HG03064 (cell line): ENCODE data around the gene ABLIM1.
A peak's percentile ranks its signal among the peaks of the same experiment; 100 is the strongest.

Experiments
- ATAC-seq: cut with Tn5 transposase; IDR thresholded peaks from one replicate; pipeline ENCODE4 v1.9.1; 2021; ENCODE audit warnings: low read depth; ENCODE audit not compliant: unreplicated experiment

Gene ABLIM1

GRCh38 chr10:114624951-114625780, 32.9 kb downstream of the ABLIM1 start:
- ATAC-seq = no peak

- ATAC-seq = no peak
These were observed 33.7 kb downstream of the ABLIM1 start for GRCh38 chr10:114624422-114624821.

DNA sequence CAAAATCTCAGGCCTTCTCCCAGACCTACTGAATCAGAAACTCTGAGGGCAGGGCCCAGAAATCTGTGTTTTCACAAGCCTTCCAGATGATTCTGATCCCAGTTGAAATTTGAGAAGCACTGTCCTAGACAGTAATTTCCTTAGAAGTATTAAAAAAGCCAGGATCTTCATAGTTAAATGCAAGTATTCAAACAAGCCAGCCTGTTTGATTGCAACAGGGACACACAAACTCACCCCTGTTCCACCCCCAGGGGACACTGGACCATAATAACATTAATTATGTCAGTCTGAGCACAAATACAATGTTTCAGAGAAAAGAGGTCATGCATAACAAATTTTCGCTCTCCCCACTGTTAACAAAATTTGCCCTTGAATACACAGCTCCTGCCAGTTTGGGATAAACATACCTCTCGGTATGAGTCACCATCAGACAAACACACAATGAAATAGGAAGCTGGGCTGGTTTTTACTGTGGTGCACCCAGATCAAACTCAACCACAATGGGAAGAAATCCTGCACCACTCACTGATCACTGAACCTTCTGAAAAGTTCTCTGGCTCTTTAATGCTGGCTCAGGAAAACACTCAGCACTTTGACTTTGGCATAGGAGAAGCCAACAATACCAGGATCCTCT, 34.3 kb downstream of the ABLIM1 start:
- ATAC-seq = no peak

- no peak for ATAC-seq
These were observed 34.9 kb downstream of the ABLIM1 start for GRCh38 chr10:114623155-114623554.

GRCh38 chr10:114618722-114619121, 39.4 kb downstream of the ABLIM1 start:
- ATAC-seq = no peak

- ATAC-seq = no peak
These were observed 41.6 kb downstream of the ABLIM1 start for GRCh38 chr10:114616516-114616915.

GRCh38 chr10:114616103-114616502, 42.0 kb downstream of the ABLIM1 start:
- no peak for ATAC-seq

GRCh38 chr10:114615600-114616007, 42.5 kb downstream of the ABLIM1 start:
- peak; percentile 85 for ATAC-seq

DNA sequence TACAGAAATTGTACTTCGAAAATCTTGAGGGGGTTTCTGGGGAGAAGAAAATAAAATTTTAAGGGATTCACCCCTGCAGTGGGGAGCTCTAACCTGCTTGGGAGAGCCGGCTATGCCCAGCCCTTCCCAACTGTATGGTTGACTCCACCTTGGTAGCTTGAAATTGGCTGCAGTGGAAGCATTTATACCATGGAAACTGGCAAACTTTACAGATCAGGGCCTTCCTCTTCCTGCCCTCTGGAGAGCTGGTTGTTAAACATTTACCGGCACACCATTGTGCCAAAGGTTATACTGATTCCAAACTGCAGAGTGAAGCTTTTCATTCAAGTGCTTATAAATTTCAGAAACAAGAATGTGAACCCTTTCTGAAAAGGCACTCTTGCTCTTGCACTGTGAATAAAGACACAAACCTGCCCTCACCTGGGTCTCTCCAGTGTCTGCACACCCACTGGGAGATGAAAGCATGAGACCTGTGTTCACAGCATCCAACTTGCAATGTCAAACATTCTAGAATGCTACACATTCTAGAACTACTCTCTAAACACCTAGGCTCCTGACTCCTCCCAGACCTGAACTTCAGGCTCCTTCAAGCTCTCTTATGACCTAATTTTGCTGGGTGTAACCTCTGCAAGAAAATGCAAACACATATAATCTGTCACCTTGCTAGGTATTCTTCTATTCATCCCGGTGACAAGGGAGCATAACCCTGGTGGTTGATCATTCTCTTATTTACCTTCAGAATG, 44.7 kb downstream of the ABLIM1 start:
- ATAC-seq = no peak

DNA sequence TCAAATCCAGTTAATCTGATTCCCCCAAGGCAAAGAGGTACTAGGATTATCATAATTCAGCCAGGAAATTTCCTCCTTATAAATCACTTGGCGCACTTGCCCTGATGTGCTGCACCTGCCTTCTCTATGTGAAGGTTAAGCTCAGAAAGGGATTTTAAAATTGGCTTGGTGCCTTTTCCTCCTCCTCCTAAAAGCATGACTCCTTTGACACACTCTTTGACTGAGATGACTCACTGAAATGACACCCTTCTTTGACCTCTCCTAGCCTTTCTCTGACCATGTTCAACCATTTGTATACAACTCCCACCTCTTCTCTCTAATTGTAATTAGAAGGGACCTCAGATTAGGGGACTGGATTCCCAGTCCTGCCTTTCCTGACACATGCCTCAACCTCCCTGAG, 46.5 kb downstream of the ABLIM1 start:
- ATAC-seq = no peak

GRCh38 chr10:114609518-114610426, 48.3 kb downstream of the ABLIM1 start:
- no peak for ATAC-seq

- ATAC-seq = no peak
These were observed 50.6 kb downstream of the ABLIM1 start for GRCh38 chr10:114607358-114607998.

DNA sequence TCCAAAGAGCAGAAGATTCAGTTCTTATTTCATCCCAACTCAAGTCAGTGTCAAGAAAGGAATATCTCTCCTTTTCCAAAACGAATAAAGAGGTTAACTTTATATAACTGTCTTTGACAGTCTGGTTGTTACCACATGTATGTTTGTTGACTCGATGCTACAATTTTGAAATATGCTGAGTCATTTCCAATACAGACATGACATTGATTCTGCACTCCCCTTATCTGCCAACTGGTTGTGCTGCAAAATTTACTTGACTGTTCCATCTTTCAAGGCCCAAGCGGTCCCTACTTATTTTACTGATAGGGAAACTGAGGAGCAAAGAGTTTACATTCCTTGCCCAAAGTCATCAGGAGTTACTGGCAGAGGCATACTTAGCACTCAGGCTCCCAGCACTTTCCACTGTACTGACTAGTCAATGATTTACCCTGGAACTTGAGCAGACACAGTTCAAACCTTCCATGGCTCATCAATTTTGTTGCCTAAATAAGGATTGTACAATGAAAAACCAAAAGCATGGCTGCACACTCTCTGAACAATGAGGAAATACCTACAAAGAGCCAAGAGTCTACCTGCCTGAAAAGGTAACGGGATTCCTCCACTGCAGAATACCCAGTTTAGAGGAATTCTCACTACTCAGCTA, 52.8 kb downstream of the ABLIM1 start:
- ATAC-seq = no peak

- ATAC-seq = no peak
These were observed 53.5 kb downstream of the ABLIM1 start for GRCh38 chr10:114604357-114605130.

DNA sequence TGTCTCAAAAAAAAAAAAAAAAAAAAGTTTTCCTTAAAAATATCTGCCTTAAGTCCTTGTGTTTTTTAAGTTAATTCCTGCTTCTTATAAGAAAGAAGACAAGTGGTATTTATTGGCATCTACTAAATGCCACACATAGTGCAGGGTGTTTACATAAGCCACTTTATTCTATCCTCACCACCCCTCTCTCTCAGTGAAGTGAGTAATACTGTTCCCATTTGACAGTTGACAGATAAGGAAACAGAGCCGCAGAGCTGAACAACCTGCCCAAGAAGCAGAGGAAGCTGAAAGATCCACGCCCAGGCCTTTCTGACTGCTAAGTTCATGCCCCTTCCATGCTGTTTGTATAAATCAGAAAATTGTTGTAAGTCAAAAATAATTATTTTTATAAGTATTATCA, 54.1 kb downstream of the ABLIM1 start:
- no peak for ATAC-seq

- no peak for ATAC-seq
These were observed 54.8 kb downstream of the ABLIM1 start for GRCh38 chr10:114603303-114603702.

DNA sequence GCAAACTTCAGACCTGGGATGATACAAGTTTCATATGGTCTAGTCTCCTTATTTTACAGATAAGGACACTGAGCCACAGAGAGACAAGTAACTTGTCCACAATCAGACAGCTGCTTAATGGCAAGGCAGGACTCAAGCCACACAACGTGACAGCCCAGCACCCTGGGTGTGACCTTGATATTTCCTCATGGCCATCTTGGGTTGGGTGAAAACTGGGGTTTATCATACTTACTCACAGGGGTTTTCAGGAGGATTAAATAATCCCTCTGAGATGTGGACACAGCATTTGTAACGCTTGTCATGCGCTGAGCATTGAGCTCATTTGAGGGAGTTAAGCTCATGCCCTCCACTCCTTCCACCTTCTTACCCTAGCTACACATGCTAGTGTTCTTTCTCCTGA, 58.0 kb downstream of the ABLIM1 start:
- no peak for ATAC-seq

DNA sequence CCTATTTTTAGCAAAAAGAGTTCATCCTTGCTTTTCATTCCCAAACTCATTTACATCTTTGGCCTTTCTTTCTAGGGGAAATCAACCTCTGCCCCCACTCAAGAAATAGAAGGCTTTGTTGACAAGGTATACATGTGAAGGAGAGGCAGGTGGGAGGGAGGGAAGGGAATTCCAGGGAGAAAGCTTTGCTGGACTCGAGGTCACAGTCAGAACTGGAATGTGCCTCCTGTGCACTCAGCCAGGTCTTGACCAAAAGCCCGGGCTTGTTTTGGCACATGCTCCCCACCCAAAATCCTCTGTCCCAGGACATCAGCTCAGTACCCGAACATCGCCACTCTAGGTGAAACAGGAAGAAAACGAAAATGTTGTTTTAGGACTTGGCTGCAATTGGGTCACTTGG, 61.3 kb downstream of the ABLIM1 start:
- no peak for ATAC-seq
